Transverse colon (tissue), 4 donors: Measurements from ENCODE around the gene PTPRD. TPM values are rescaled to one million over a fixed set of nuclear protein-coding genes. Genes with fewer than 3 reads are reported as not detected.

Experiments used
- DNase-seq: peaks from one replicate; pipeline ENCODE4 v3.0.0-alpha.2; 2019
- H3K27ac ChIP-seq, 4 donors: fragments of 200-600 bp; sonication (generic); 2 replicates each; pipeline ENCODE4 v1.5.1; 2016 to 2018; ENCODE audit warnings: inconsistent platforms in 4 of 4
- H3K27me3 ChIP-seq: fragments of 200-600 bp; sonication (generic); 2 replicates; pipeline ENCODE4 v1.5.1; 2017; ENCODE audit warnings: inconsistent platforms
- H3K36me3 ChIP-seq, 4 donors: fragments of 200-600 bp; sonication (generic); 2 replicates each; pipeline ENCODE4 v1.5.1; 2017 to 2019; ENCODE audit warnings: inconsistent platforms in 4 of 4
- H3K4me1 ChIP-seq, 4 donors: fragments of 200-600 bp; sonication (generic); 2 replicates each; pipeline ENCODE4 v1.5.1; 2017 to 2020; ENCODE audit warnings: inconsistent platforms in 4 of 4
- H3K4me3 ChIP-seq, 4 donors: fragments of 200-600 bp; sonication (generic); 1 replicate in 1 of 4; 2 replicates in 3 of 4; pipeline versions ENCODE4 v1.5.1 to v1.6.1; 2017 to 2019; ENCODE audit warnings: inconsistent platforms in 4 of 4
- H3K9me3 ChIP-seq, 2 donors: fragments of 200-600 bp; sonication (generic); 2 replicates each; pipeline ENCODE4 v1.5.1; 2017 to 2019; ENCODE audit warnings: inconsistent platforms in 2 of 2
- CTCF ChIP-seq, 5 experiments: fragments of 200-600 bp in 3 of 5; fragments of 450-650 bp in 2 of 5; sonication (generic) in 3 of 5; IDR thresholded peaks; 1 replicate in 2 of 5; 2 replicates in 3 of 5; pipeline ENCODE4 v1.5.1; 2016 to 2017; ENCODE audit warnings: antibody characterized with exemption in 5 of 5, inconsistent platforms in 3 of 5, mild to moderate bottlenecking in 2 of 5, moderate library complexity in 1 of 5
- EP300 ChIP-seq: sonication (generic); formaldehyde crosslinking; IDR thresholded peaks from one replicate; pipeline ENCODE4 v1.6.1; 2017; ENCODE audit warnings: antibody characterized with exemption, low read depth
- POLR2A ChIP-seq: fragments of 450-650 bp; IDR thresholded peaks from one replicate; pipeline ENCODE4 v1.6.1; 2016; ENCODE audit warnings: antibody characterized with exemption, mild to moderate bottlenecking, moderate library complexity
- POLR2AphosphoS5 ChIP-seq, 3 donors: sonication (generic); formaldehyde crosslinking; IDR thresholded peaks; one replicate each; pipeline ENCODE4 v1.6.1; 2016; ENCODE audit warnings: antibody characterized with exemption in 3 of 3
- WGBS, 2 donors: methylation state at CpG; one replicate each; pipeline ENCODE4 v1.1.5; 2018; ENCODE audit warnings: low coverage in 1 of 2; 5-methylcytosine and 5-hydroxymethylcytosine counted together
- in situ Hi-C, 4 donors: fragments of 200-750 bp; cut with MboI; loops; one replicate each; pipeline versions ENCODE4 v1.15.0 to v1.15.1; 2017; ENCODE audit warnings: low sequenced_read_pairs in 3 of 4, low pct_ligation_motif_present in 1 of 4, low pct_unique_long_range_greater_than_20kb in 1 of 4
- intact Hi-C: fragments of 100-400 bp; cut with DNase I; formaldehyde crosslinking; loops from one replicate; pipeline ENCODE4 v1.15.1; 2023; ENCODE audit warnings: low total_unique reads
- total RNA-seq, 4 donors: library from RNA; depleted of rRNA; stranded (reverse); fragments of >200 nt; gene quantifications; one replicate each; pipeline ENCODE4 v1.1.0, GENCODE V29; 2016

The PTPRD gene
- total RNA-seq, 4 donors from 2014 or later: 43.0 to 115 (median 79.1) TPM

- H3K4me1 ChIP-seq: no peaks in the 10 kb centered on the region
- intact Hi-C loops: no loop called here
- no peaks in the 10 kb centered on the region for H3K9me3 ChIP-seq
- H3K36me3 ChIP-seq: no peaks in the 10 kb centered on the region
- DNase-seq: no peak
- no peak overlapping the region for H3K4me3 ChIP-seq
- in situ Hi-C loops: no loop called here
- H3K27ac ChIP-seq: no peak overlapping the region
- no peaks in the 10 kb centered on the region for H3K27me3 ChIP-seq
- 13 to 41% methylated on average over 1 of the region's 1 CpG for WGBS, 2 donors
- TF ChIP-seq EP300 (no peak), POLR2AphosphoS5 (IDR thresholded peaks at IDR 0.05) (no peak), CTCF (IDR thresholded peaks at IDR 0.05) (no peak), POLR2A (no peak)
These were observed 650.9 kb downstream of the PTPRD start for GRCh38 chr9:9961934-9962333.

GRCh38 chr9:9961487-9961886 lies 651.3 kb downstream of the PTPRD start:
- no peak for DNase-seq
- no peak for TF ChIP-seq POLR2A
- no peak for TF ChIP-seq POLR2AphosphoS5 (IDR thresholded peaks at IDR 0.05)
- no peak for TF ChIP-seq CTCF (IDR thresholded peaks at IDR 0.05)
- no peak for TF ChIP-seq EP300
- 13 to 20% methylated on average over 2 of the region's 2 CpGs for WGBS, 2 donors
- no peaks in the 10 kb centered on the region for H3K4me1 ChIP-seq
- no peaks in the 10 kb centered on the region for H3K9me3 ChIP-seq
- in situ Hi-C loops: no loop called here
- H3K36me3 ChIP-seq: no peaks in the 10 kb centered on the region
- no peaks in the 10 kb centered on the region for H3K27me3 ChIP-seq
- H3K27ac ChIP-seq: no peak overlapping the region
- H3K4me3 ChIP-seq: no peak overlapping the region
- intact Hi-C loops: no loop called here

GRCh38 chr9:9951556-9952160 lies 661.1 kb downstream of the PTPRD start:
- no peaks in the 10 kb centered on the region for H3K9me3 ChIP-seq
- no peak for TF ChIP-seq POLR2AphosphoS5 (IDR thresholded peaks at IDR 0.05)
- H3K4me1 ChIP-seq: no peaks in the 10 kb centered on the region
- in situ Hi-C loops: no loop called here
- no peaks in the 10 kb centered on the region for H3K27me3 ChIP-seq
- DNase-seq: no peak
- WGBS, 2 donors: 37 to 67% methylated on average over 3 of the region's 3 CpGs
- no peak overlapping the region for H3K4me3 ChIP-seq
- no peaks in the 10 kb centered on the region for H3K36me3 ChIP-seq
- intact Hi-C loops: no loop called here
- H3K27ac ChIP-seq: no peak overlapping the region

GRCh38 chr9:9950813-9951212 lies 662.0 kb downstream of the PTPRD start:
- 80 to 89% methylated on average over 1 of the region's 1 CpG for WGBS, 2 donors
- Histone ChIP-seq H3K27me3 (no peaks in the 10 kb centered on the region), H3K9me3 (no peaks in the 10 kb centered on the region), H3K27ac (no peak overlapping the region), H3K36me3 (no peaks in the 10 kb centered on the region), H3K4me1 (no peaks in the 10 kb centered on the region), H3K4me3 (no peak overlapping the region)
- TF ChIP-seq CTCF (IDR thresholded peaks at IDR 0.05): no peak
- no peak for TF ChIP-seq POLR2A
- TF ChIP-seq EP300: no peak
- TF ChIP-seq POLR2AphosphoS5 (IDR thresholded peaks at IDR 0.05): no peak
- intact Hi-C loops: no loop called here
- DNase-seq: no peak
- in situ Hi-C loops: no loop called here

GRCh38 chr9:9949978-9950377 lies 662.8 kb downstream of the PTPRD start:
- no peaks in the 10 kb centered on the region for H3K36me3 ChIP-seq
- intact Hi-C loops: no loop called here
- no peak overlapping the region for H3K4me3 ChIP-seq
- in situ Hi-C loops: no loop called here
- no peaks in the 10 kb centered on the region for H3K9me3 ChIP-seq
- DNase-seq: no peak
- H3K27ac ChIP-seq: no peak overlapping the region
- TF ChIP-seq POLR2A: no peak
- TF ChIP-seq EP300: no peak
- no peak for TF ChIP-seq CTCF (IDR thresholded peaks at IDR 0.05)
- TF ChIP-seq POLR2AphosphoS5 (IDR thresholded peaks at IDR 0.05): no peak
- H3K4me1 ChIP-seq: no peaks in the 10 kb centered on the region
- H3K27me3 ChIP-seq: no peaks in the 10 kb centered on the region
- WGBS, 2 donors: 51 to 53% methylated on average over 3 to 4 of the region's 4 CpGs
